ENCODE measurements around the gene FGD1.

DNA sequence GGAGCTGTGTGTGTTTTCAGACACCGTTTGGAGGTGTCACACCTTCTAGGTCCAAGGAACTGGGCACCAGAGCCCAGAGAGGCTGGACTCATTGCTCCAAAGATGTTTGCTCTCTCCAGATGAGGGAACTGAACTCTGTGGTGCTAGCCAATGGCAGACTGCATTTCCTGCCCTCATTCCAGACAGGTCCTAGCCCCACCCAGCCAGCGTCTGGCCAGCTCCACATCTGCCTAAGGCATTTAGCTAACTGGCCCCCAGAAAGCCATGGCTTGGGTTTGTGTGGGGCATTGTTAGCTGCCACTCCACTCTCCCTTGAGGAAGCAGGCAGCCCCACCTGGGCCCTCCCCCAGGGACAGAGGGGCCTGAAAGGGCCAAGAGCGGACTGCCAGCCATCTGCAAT is 11.4 kb downstream of the FGD1 start:
- TF ChIP-seq CTCF (IDR thresholded peaks at IDR 0.05) = no peak
- TF ChIP-seq EZH2 (IDR thresholded peaks at IDR 0.05) = no peak
- TF ChIP-seq EZH2phosphoT487 (IDR thresholded peaks at IDR 0.05) = no peak

Data from neural progenitor cell (in vitro differentiated cells).